Measurements from ENCODE around the gene SYCP2. TPM values are rescaled to one million over a fixed set of nuclear protein-coding genes. Genes with fewer than 3 reads are reported as not detected.

The SYCP2 gene
- polyA plus RNA-seq, 4 donors = 0.51 to 3.0 (median 1.8) TPM

GRCh38 chr20:59940129-59940955 lies 6.9 kb upstream of the SYCP2 start, which contains the start of the genes FAM217B and PPP1R3D:
FAM217B (plus strand) TSS chr20:59940389; CDS start chr20:59943944, 3,555 bp downstream.
PPP1R3D (minus strand) TSS chr20:59940305; CDS start chr20:59939931, 374 bp downstream.
- Histone ChIP-seq H3K27me3 (ENCODE audit: control insufficient read depth in 3 of 3, insufficient read depth in 3 of 3, low read length in 3 of 3) (no peaks in the 10 kb centered on the region), H3K27ac (ENCODE audit: low read depth in 1 of 3, low read length in 2 of 3) (peak within 1 kb of the TSS; percentile 94 to 99 (median 99)), H3K36me3 (ENCODE audit: control insufficient read depth in 3 of 3, insufficient read depth in 2 of 3, low read depth in 1 of 3, low read length in 3 of 3) (peaks cover 0 to 16% (median 7%) of the 10 kb centered on the region in 3 donors), H3K9me3 (ENCODE audit: control insufficient read depth in 2 of 2, insufficient read depth in 1 of 2, low read depth in 1 of 2, low read length in 1 of 2) (peaks cover 0 to 5% of the 10 kb centered on the region in 2 donors), H3K4me3 (ENCODE audit: low read depth in 1 of 3, low read length in 3 of 3) (peak within 1 kb of the TSS; percentile 83 to 89 (median 85)), H3K4me1 (ENCODE audit: control insufficient read depth in 3 of 3, insufficient read depth in 2 of 3, low read depth in 1 of 3, low read length in 2 of 3) (peaks cover 9 to 13% (median 10%) of the 10 kb centered on the region in 3 donors)
- WGBS, 3 donors = 0 to 1% (median 0%) methylated on average over 51 to 57 of the region's 57 CpGs
- no peak for FAIRE-seq
- peak; percentile 97 to 99 for DNase-seq

- Histone ChIP-seq H3K4me1 (ENCODE audit: control insufficient read depth in 3 of 3, insufficient read depth in 2 of 3, low read depth in 1 of 3, low read length in 2 of 3) (peaks cover 9 to 13% (median 10%) of the 10 kb centered on the region in 3 donors), H3K27ac (ENCODE audit: low read depth in 1 of 3, low read length in 2 of 3) (peak overlapping the region; percentile 94 to 99 (median 99)), H3K36me3 (ENCODE audit: control insufficient read depth in 3 of 3, insufficient read depth in 2 of 3, low read depth in 1 of 3, low read length in 3 of 3) (peaks cover 0 to 16% (median 7%) of the 10 kb centered on the region in 3 donors), H3K9me3 (ENCODE audit: control insufficient read depth in 2 of 2, insufficient read depth in 1 of 2, low read depth in 1 of 2, low read length in 1 of 2) (peaks cover 0 to 5% of the 10 kb centered on the region in 2 donors), H3K4me3 (ENCODE audit: low read depth in 1 of 3, low read length in 3 of 3) (peak overlapping the region; percentile 83 to 89 (median 85)), H3K27me3 (ENCODE audit: control insufficient read depth in 3 of 3, insufficient read depth in 3 of 3, low read length in 3 of 3) (no peaks in the 10 kb centered on the region)
- no peak for DNase-seq
- WGBS, 3 donors = 0 to 1% (median 0%) methylated on average over 19 to 24 of the region's 24 CpGs
- FAIRE-seq = no peak
These were observed 6.4 kb upstream of the SYCP2 start for GRCh38 chr20:59939879-59940128.

GRCh38 chr20:59939052-59939878 lies 5.8 kb upstream of the SYCP2 start:
- Histone ChIP-seq H3K4me3 (ENCODE audit: low read depth in 1 of 3, low read length in 3 of 3) (peak overlapping the region; percentile 83 to 89 (median 85)), H3K4me1 (ENCODE audit: control insufficient read depth in 3 of 3, insufficient read depth in 2 of 3, low read depth in 1 of 3, low read length in 2 of 3) (peaks cover 9 to 15% (median 10%) of the 10 kb centered on the region in 3 donors), H3K27ac (ENCODE audit: low read depth in 1 of 3, low read length in 2 of 3) (peak overlapping the region; percentile 94 to 99 (median 99)), H3K27me3 (ENCODE audit: control insufficient read depth in 3 of 3, insufficient read depth in 3 of 3, low read length in 3 of 3) (no peaks in the 10 kb centered on the region), H3K9me3 (ENCODE audit: control insufficient read depth in 2 of 2, insufficient read depth in 1 of 2, low read depth in 1 of 2, low read length in 1 of 2) (peaks cover 0 to 5% of the 10 kb centered on the region in 2 donors), H3K36me3 (ENCODE audit: control insufficient read depth in 3 of 3, insufficient read depth in 2 of 3, low read depth in 1 of 3, low read length in 3 of 3) (peaks cover 0 to 10% (median 5%) of the 10 kb centered on the region in 3 donors)
- DNase-seq (no peak), FAIRE-seq (no peak)
- WGBS, 3 donors = 45 to 56% (median 54%) methylated on average over 80 to 104 of the region's 104 CpGs

- Histone ChIP-seq H3K36me3 (ENCODE audit: control insufficient read depth in 3 of 3, insufficient read depth in 2 of 3, low read depth in 1 of 3, low read length in 3 of 3) (peaks cover 0 to 6% (median 0%) of the 10 kb centered on the region in 3 donors), H3K4me1 (ENCODE audit: control insufficient read depth in 3 of 3, insufficient read depth in 2 of 3, low read depth in 1 of 3, low read length in 2 of 3) (peaks cover 9 to 16% (median 10%) of the 10 kb centered on the region in 3 donors), H3K4me3 (ENCODE audit: low read depth in 1 of 3, low read length in 3 of 3) (peak overlapping the region in 1 of 3 donors; percentile 83), H3K27me3 (ENCODE audit: control insufficient read depth in 3 of 3, insufficient read depth in 3 of 3, low read length in 3 of 3) (no peaks in the 10 kb centered on the region), H3K9me3 (ENCODE audit: control insufficient read depth in 2 of 2, insufficient read depth in 1 of 2, low read depth in 1 of 2, low read length in 1 of 2) (peaks cover 0 to 5% of the 10 kb centered on the region in 2 donors), H3K27ac (ENCODE audit: low read depth in 1 of 3, low read length in 2 of 3) (no peak overlapping the region)
- 81 to 87% (median 83%) methylated on average over 7 of the region's 7 CpGs for WGBS, 3 donors
- DNase-seq = no peak
- FAIRE-seq = no peak
These were observed 5.2 kb upstream of the SYCP2 start for GRCh38 chr20:59938696-59939051.

GRCh38 chr20:59938221-59938620 lies 4.8 kb upstream of the SYCP2 start:
- no peak for DNase-seq
- Histone ChIP-seq H3K36me3 (ENCODE audit: control insufficient read depth in 3 of 3, insufficient read depth in 2 of 3, low read depth in 1 of 3, low read length in 3 of 3) (peaks cover 0 to 6% (median 0%) of the 10 kb centered on the region in 3 donors), H3K27ac (ENCODE audit: low read depth in 1 of 3, low read length in 2 of 3) (peak overlapping the region in 1 of 3 donors; percentile 12), H3K4me3 (ENCODE audit: low read depth in 1 of 3, low read length in 3 of 3) (peak overlapping the region in 1 of 3 donors; percentile 83), H3K9me3 (ENCODE audit: control insufficient read depth in 2 of 2, insufficient read depth in 1 of 2, low read depth in 1 of 2, low read length in 1 of 2) (peaks cover 0 to 5% of the 10 kb centered on the region in 2 donors), H3K4me1 (ENCODE audit: control insufficient read depth in 3 of 3, insufficient read depth in 2 of 3, low read depth in 1 of 3, low read length in 2 of 3) (peaks cover 9 to 16% (median 10%) of the 10 kb centered on the region in 3 donors), H3K27me3 (ENCODE audit: control insufficient read depth in 3 of 3, insufficient read depth in 3 of 3, low read length in 3 of 3) (no peaks in the 10 kb centered on the region)
- 47 to 68% (median 57%) methylated on average over 4 of the region's 4 CpGs for WGBS, 3 donors
- FAIRE-seq = no peak

GRCh38 chr20:59937150-59937549 lies 3.7 kb upstream of the SYCP2 start:
- H3K4me3 ChIP-seq (ENCODE audit: low read depth in 1 of 3, low read length in 3 of 3) = no peak overlapping the region
- H3K4me1 ChIP-seq (ENCODE audit: control insufficient read depth in 3 of 3, insufficient read depth in 2 of 3, low read depth in 1 of 3, low read length in 2 of 3) = peaks cover 9 to 16% (median 10%) of the 10 kb centered on the region in 3 donors
- peaks cover 0 to 6% (median 0%) of the 10 kb centered on the region in 3 donors for H3K36me3 ChIP-seq (ENCODE audit: control insufficient read depth in 3 of 3, insufficient read depth in 2 of 3, low read depth in 1 of 3, low read length in 3 of 3)
- H3K27me3 ChIP-seq (ENCODE audit: control insufficient read depth in 3 of 3, insufficient read depth in 3 of 3, low read length in 3 of 3) = no peaks in the 10 kb centered on the region
- no peak overlapping the region for H3K27ac ChIP-seq (ENCODE audit: low read depth in 1 of 3, low read length in 2 of 3)
- FAIRE-seq = no peak
- no peak for DNase-seq
- WGBS, 3 donors = 64 to 69% (median 67%) methylated on average over 3 of the region's 3 CpGs
- peaks cover 0 to 5% of the 10 kb centered on the region in 2 donors for H3K9me3 ChIP-seq (ENCODE audit: control insufficient read depth in 2 of 2, insufficient read depth in 1 of 2, low read depth in 1 of 2, low read length in 1 of 2)

- H3K9me3 ChIP-seq (ENCODE audit: control insufficient read depth in 2 of 2, insufficient read depth in 1 of 2, low read depth in 1 of 2, low read length in 1 of 2) = peaks cover 0 to 5% of the 10 kb centered on the region in 2 donors
- no peak overlapping the region for H3K27ac ChIP-seq (ENCODE audit: low read depth in 1 of 3, low read length in 2 of 3)
- DNase-seq (no peak), FAIRE-seq (no peak)
- peaks cover 9 to 16% (median 10%) of the 10 kb centered on the region in 3 donors for H3K4me1 ChIP-seq (ENCODE audit: control insufficient read depth in 3 of 3, insufficient read depth in 2 of 3, low read depth in 1 of 3, low read length in 2 of 3)
- no peak overlapping the region for H3K4me3 ChIP-seq (ENCODE audit: low read depth in 1 of 3, low read length in 3 of 3)
- WGBS, 3 donors = 39 to 66% (median 54%) methylated on average over 4 of the region's 4 CpGs
- H3K36me3 ChIP-seq (ENCODE audit: control insufficient read depth in 3 of 3, insufficient read depth in 2 of 3, low read depth in 1 of 3, low read length in 3 of 3) = peaks cover 0 to 6% (median 0%) of the 10 kb centered on the region in 3 donors
- no peaks in the 10 kb centered on the region for H3K27me3 ChIP-seq (ENCODE audit: control insufficient read depth in 3 of 3, insufficient read depth in 3 of 3, low read length in 3 of 3)
These were observed 3.0 kb upstream of the SYCP2 start for GRCh38 chr20:59936409-59936808.
